Cardiac ventricle fibroblast (primary cell): ENCODE results near the gene TNRC18. TPM values are rescaled to one million over a fixed set of nuclear protein-coding genes. Genes with fewer than 3 reads are reported as not detected.

Experiments used
- total RNA-seq: library from RNA; depleted of rRNA; stranded (reverse); fragments of >200 nt; gene quantifications from 2 replicates; pipeline ENCODE4 v1.2.3, GENCODE V29; 2015

The TNRC18 gene, protein sequence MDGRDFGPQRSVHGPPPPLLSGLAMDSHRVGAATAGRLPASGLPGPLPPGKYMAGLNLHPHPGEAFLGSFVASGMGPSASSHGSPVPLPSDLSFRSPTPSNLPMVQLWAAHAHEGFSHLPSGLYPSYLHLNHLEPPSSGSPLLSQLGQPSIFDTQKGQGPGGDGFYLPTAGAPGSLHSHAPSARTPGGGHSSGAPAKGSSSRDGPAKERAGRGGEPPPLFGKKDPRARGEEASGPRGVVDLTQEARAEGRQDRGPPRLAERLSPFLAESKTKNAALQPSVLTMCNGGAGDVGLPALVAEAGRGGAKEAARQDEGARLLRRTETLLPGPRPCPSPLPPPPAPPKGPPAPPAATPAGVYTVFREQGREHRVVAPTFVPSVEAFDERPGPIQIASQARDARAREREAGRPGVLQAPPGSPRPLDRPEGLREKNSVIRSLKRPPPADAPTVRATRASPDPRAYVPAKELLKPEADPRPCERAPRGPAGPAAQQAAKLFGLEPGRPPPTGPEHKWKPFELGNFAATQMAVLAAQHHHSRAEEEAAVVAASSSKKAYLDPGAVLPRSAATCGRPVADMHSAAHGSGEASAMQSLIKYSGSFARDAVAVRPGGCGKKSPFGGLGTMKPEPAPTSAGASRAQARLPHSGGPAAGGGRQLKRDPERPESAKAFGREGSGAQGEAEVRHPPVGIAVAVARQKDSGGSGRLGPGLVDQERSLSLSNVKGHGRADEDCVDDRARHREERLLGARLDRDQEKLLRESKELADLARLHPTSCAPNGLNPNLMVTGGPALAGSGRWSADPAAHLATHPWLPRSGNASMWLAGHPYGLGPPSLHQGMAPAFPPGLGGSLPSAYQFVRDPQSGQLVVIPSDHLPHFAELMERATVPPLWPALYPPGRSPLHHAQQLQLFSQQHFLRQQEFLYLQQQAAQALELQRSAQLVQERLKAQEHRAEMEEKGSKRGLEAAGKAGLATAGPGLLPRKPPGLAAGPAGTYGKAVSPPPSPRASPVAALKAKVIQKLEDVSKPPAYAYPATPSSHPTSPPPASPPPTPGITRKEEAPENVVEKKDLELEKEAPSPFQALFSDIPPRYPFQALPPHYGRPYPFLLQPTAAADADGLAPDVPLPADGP (N-terminal part only)
- total RNA-seq = 103 and 111 TPM in 2 replicates

DNA sequence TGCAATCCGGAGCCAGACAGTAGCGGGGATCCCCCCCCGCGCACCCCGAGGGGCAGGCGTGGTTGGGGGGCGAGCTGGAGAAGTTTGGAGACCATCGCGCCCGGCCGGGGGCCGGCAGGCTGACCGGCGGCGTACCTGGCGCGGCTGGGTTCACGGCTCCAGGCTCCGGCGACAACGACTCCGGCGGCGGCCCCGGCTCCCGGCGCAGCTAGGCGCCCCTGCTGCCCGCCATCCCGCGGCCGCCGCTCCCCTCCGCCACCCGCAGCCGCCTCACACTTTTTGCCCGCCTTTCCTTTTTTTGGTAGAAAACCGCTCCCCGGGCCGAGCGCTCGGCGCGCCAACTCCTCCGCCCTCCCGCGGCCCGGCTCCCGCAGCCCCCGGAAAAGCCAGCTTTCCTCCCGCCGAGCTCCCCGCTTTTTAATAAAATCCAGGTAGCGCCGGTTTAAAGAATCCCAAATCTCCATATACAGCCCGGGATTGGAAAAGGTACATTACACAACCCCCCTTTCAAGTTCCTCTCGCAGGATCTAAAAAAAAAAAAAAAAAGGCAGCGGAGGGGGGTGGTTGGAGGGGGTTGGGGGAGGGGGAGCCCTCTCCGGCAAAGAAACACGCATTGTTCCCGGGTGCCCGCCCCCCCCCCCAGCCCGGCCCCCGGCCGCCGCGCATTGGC is at the start of gene TNRC18:
TNRC18 (minus strand) TSS at position 529 of the 670 bp plus-strand sequence. CDS start 2,588 bp downstream, outside the sequence.

GRCh38 chr7:5282543-5283316 is 140.9 kb downstream of the TNRC18 start, which contains the start of gene SLC29A4:
SLC29A4 (plus strand) TSS chr7:5282943; CDS start chr7:5287817, 4,874 bp downstream.

Other genes with a start within 250 kb of the TNRC18 start
- 52.4 and 54.5 TPM in 2 replicates for gene WIPI2, start 233.6 kb downstream of the TNRC18 start, total RNA-seq
- 1.6 and 3.1 TPM in 2 replicates for gene SLC29A4, start 140.9 kb downstream of the TNRC18 start, total RNA-seq
- 7.9 and 8.8 TPM in 2 replicates for gene FBXL18, start 90.0 kb upstream of the TNRC18 start, total RNA-seq
- gene ACTB, start 106.8 kb upstream of the TNRC18 start, total RNA-seq = 1,819 and 1,917 TPM in 2 replicates
- 217 and 224 TPM in 2 replicates for gene FSCN1, start 169.0 kb upstream of the TNRC18 start, total RNA-seq